HL-60 (cell line): ENCODE results near the gene ABLIM1.

Experiments
- DNase-seq, 2 experiments: peaks; one replicate each; pipeline ENCODE4 v3.0.0-alpha.2; 2010 to 2020; ENCODE audit warnings: low read depth in 1 of 2, low spot score in 1 of 2
- H3K27ac ChIP-seq: fragments of 250-450 bp; sonication (Bioruptor Pico); replicated peaks from 2 replicates; pipeline ENCODE4 v1.5.1; 2020; ENCODE audit warnings: mild to moderate bottlenecking, moderate library complexity
- H3K27me3 ChIP-seq: fragments of 250-450 bp; sonication (Bioruptor Pico); 2 replicates; pipeline ENCODE4 v1.5.1; 2021; ENCODE audit warnings: mild to moderate bottlenecking, moderate library complexity; ENCODE audit not compliant: insufficient read depth, poor library complexity, severe bottlenecking
- H3K4me3 ChIP-seq: replicated peaks from 2 replicates; pipeline ENCODE4 v1.5.1; 2011; ENCODE audit warnings: mild to moderate bottlenecking, control low read depth, low read length; ENCODE audit not compliant: insufficient read depth
- CTCF ChIP-seq: IDR thresholded peaks from one replicate; pipeline ENCODE4 v1.5.1; 2011; ENCODE audit warnings: low read length, control low read depth, inconsistent platforms; ENCODE audit not compliant: insufficient read depth
- GABPA ChIP-seq: IDR thresholded peaks from 2 replicates; pipeline ENCODE4 v1.6.1; 2012; ENCODE audit warnings: low read depth
- POLR2AphosphoS5 ChIP-seq: IDR thresholded peaks from 2 replicates; pipeline ENCODE4 v1.6.1; 2012; ENCODE audit warnings: low read depth
- REST ChIP-seq: IDR thresholded peaks from 2 replicates; pipeline ENCODE4 v1.6.1; 2012; ENCODE audit warnings: low read depth; ENCODE audit not compliant: insufficient replicate concordance
- SPI1 ChIP-seq: IDR thresholded peaks from 2 replicates; pipeline ENCODE4 v1.6.1; 2012; ENCODE audit warnings: low read depth, mild to moderate bottlenecking, borderline replicate concordance

Gene ABLIM1

GRCh38 chr10:114502074-114502473 lies 156.0 kb downstream of the ABLIM1 start:
- no peak overlapping the region for H3K4me3 ChIP-seq
- no peaks in the 10 kb centered on the region for H3K27me3 ChIP-seq
- TF ChIP-seq SPI1, result no peak
- no peak for TF ChIP-seq POLR2AphosphoS5
- H3K27ac ChIP-seq, result no peak overlapping the region
- DNase-seq, result no peak

- no peak overlapping the region for H3K27ac ChIP-seq
- no peaks in the 10 kb centered on the region for H3K27me3 ChIP-seq
- DNase-seq, result no peak
- no peak overlapping the region for H3K4me3 ChIP-seq
- TF ChIP-seq CTCF (no peak), POLR2AphosphoS5 (no peak), GABPA (no peak), REST (no peak), SPI1 (no peak)
These were observed 156.4 kb downstream of the ABLIM1 start for GRCh38 chr10:114501650-114502049.

- Histone ChIP-seq H3K4me3 (no peak overlapping the region), H3K27ac (no peak overlapping the region), H3K27me3 (no peaks in the 10 kb centered on the region)
- DNase-seq, result no peak
- no peak for TF ChIP-seq GABPA
- TF ChIP-seq SPI1, result no peak
- no peak for TF ChIP-seq REST
- TF ChIP-seq POLR2AphosphoS5, result no peak
- no peak for TF ChIP-seq CTCF
These were observed 157.4 kb downstream of the ABLIM1 start for GRCh38 chr10:114500643-114501042.

GRCh38 chr10:114499630-114500190 lies 158.4 kb downstream of the ABLIM1 start:
- DNase-seq, result peak in 1 of 2 experiments; percentile 72
- H3K27ac ChIP-seq, result 0 out of 2 replicates have a peak overlapping the region, but pooled peaks have one; percentile 9
- no peak overlapping the region for H3K4me3 ChIP-seq
- TF ChIP-seq REST, result no peak
- no peak for TF ChIP-seq POLR2AphosphoS5
- no peak for TF ChIP-seq GABPA
- no peak for TF ChIP-seq SPI1
- no peak for TF ChIP-seq CTCF
- no peaks in the 10 kb centered on the region for H3K27me3 ChIP-seq
